HG03060 (cell line): ENCODE results near the gene CTNNA2.

ENCODE experiments used
- ATAC-seq: cut with Tn5 transposase; IDR thresholded peaks from one replicate; pipeline ENCODE4 v1.9.1; 2021; ENCODE audit warnings: low read depth, moderate number of reproducible peaks; ENCODE audit not compliant: unreplicated experiment

CTNNA2 gene

GRCh38 chr2:80300954-80301353 is 788.1 kb downstream of the CTNNA2 start:
- no peak for ATAC-seq

DNA sequence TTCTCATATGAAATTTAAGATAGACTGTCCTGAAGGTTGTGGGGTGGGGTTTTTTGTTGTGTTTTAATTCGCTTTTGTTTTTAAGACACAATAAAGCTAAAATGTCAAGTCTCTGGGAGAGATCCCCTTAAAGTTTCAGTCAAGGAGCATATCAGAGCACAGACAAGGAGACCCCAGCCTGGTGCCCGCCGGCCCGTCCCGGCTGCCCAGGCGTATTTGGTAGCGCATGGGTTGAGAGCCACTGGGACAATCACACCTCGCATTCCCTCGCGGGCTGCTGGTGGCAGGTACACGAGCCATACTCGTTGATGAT is 789.1 kb downstream of the CTNNA2 start:
- no peak for ATAC-seq

GRCh38 chr2:80302314-80303005 is 789.6 kb downstream of the CTNNA2 start:
- no peak for ATAC-seq

DNA sequence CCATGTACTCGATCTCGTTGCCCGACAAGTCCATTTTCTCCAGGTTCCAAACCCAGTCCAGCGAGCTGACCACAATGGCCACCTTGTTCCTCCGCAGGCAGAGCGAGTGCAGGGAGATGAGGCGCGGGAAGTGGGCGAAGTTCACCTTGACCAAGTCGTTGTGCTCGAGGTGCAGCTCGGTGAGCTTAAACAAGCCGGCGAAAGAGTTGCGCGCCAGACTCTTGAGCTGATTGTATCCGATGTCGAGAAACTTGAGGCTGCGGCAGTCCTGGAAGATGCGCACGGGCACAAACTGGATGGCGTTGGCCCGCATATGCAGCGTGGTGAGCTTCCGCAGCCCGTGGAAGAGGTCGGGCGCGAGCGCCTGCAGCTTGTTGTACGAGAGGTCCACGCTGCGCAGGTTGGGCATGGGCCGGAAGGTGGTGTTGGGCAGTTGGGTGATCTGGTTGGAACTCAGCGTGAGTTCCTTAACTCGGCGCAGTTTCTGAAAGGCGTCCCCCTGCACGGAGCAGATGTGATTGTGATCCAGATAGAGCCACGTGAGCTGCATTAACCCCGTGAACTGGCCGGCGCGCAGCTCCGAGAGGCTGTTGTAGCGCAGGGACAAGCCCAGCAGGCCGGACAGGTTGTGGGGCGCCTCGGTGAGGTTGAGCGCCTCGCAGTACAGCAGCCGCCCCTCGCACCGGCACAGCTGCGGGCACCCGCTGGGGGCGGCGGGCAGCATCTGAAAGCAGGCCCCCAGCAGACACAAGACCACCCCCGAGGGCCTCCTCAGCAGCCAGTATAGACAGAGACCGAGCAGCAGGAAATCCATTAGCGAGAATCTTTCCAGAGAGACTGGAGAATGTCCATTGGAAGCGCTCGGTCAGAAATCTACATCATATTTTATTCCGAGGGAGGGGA is 790.4 kb downstream of the CTNNA2 start:
- no peak for ATAC-seq

- ATAC-seq = no peak
Measured at GRCh38 chr2:80303909-80304837, 791.3 kb downstream of the CTNNA2 start, which contains the start of gene LRRTM1. TSS of gene LRRTM1 (minus strand) at chr2:80304752. CDS start at chr2:80303819, 933 bp downstream.

DNA sequence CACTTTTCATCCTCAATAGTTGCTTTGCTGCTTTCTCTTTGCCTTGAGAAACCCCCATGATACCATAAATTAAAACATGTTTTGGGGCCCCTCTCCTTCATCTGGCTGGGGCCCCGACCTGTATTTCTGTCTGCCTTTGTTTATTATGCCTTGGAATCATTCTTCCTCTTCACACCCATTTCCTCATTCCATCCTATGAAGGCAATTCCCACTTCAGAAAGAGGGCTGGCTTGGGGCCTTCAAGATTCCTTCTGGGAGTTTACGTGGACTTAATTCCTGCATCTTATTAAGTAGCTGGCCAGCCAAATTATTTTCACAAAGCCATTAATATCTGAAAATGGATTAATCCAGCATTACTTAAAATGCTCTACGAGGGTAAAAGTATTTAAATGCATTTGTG is 798.5 kb downstream of the CTNNA2 start:
- ATAC-seq = no peak

DNA sequence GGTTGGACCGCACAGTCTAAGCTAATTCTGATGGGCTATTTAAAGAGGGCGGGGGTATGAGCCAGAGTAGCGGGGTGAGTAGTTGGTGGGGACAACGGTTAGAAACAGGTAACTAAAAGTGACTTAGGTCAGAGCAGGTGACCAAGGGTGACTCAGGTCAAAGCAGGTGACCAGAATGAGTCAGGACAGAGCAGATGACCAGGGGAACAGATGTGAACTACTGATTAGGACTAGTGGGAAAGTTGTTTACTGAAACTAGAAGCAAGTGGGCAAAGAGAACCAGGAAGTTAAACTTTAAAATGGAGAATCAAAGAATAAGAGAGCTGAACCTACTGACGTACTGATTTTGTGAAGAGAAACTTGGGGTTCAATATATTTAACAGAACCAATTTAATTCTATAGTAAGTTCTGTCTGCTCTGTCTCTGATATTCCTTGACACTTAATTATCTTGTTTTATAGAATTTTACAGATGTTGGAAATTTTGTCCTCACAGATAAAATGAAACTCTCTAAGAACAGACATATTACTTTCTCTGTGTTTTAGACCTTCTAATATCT is 799.5 kb downstream of the CTNNA2 start:
- no peak for ATAC-seq

- ATAC-seq = no peak
Measured at GRCh38 chr2:80322311-80322920, 809.6 kb downstream of the CTNNA2 start.

DNA sequence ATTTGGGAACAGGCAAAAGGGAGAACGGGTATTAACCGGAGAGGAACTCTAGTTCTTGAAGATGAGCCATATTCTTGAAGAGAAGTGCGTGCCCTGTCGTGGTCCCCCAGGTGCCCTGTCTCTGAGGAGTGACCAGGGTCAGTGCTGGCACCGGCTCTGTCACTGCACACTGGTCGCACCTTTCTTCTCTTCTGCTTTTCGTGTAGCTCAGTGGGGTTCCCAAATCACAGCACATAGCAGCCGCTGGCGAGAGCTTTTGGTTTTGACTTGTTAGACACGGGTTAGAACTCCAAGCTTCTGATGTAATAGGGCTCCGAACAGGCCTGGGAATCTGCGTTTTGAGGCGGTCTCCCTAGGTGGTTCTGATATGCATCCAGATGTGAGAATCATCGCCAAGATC is 810.1 kb downstream of the CTNNA2 start:
- ATAC-seq = no peak

- no peak for ATAC-seq
Measured at GRCh38 chr2:80323610-80324009, 810.8 kb downstream of the CTNNA2 start.

- ATAC-seq = no peak
Measured at GRCh38 chr2:80324525-80324924, 811.7 kb downstream of the CTNNA2 start.

- ATAC-seq = no peak
Measured at GRCh38 chr2:80326214-80326613, 813.4 kb downstream of the CTNNA2 start.

GRCh38 chr2:80326861-80327260 is 814.0 kb downstream of the CTNNA2 start:
- ATAC-seq = no peak

GRCh38 chr2:80328159-80328571 is 815.3 kb downstream of the CTNNA2 start:
- ATAC-seq = no peak

DNA sequence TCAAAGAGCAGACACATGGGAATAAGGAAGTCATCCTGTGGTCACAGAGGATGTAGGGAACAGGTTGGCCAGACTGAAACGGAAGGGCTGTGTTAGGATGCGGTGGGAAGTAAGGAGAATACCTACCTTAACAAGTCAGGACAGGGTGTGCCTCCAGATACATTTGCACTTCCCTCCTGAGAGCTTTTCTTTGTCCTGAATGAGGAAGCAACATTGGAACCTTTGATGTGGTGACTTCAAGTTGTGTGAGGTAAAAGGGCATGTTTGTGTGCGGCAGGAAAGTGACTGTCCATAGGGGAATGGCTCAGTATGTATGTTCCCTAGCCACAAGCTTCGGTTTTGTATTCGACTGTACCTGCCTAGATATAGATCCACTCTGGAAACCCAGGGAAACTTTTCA is 816.6 kb downstream of the CTNNA2 start:
- no peak for ATAC-seq

DNA sequence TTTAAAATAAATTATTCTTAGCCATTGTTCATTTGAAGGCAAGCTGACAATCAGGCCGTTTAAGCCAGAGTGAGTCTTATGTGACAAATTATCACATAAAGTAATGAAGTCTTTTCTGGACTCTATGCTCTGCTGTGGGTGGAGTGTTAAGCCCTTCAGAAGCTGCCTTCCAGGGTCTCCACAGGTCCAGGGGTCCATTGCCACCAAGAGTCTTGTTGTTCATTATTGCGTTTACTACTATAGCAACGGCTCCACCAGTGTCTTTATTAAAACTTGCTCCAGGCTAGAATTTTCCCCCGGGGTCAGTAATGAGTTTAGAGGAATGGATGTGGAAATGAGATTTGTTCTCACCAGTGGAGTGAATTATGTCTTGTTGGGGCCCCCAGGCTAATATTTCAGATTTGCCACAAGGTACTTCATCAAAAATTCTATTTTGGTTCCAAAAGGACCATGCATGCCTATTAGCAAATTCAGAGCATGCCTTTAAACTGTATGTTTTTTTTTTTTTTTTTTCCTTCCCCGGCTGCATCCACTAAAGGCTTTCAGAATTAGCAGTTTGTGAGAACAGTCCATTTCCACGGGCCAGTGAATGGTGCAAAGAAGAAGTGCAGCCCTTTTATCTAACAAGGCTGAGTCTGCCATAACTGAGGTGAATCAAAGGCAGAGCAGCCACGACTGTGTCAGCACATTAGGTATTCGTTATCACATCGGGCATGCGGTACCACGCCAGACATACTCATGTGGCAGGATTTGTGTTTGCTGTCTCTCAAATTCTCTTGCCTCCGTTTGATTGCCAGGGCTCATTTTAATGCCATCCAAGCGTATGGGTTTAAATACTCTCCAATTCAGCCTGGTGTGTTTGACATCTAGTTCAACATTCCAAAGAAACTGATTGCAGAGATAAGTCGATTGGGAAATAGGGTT is 817.9 kb downstream of the CTNNA2 start:
- ATAC-seq = no peak

GRCh38 chr2:80333886-80334285 is 821.0 kb downstream of the CTNNA2 start:
- no peak for ATAC-seq

DNA sequence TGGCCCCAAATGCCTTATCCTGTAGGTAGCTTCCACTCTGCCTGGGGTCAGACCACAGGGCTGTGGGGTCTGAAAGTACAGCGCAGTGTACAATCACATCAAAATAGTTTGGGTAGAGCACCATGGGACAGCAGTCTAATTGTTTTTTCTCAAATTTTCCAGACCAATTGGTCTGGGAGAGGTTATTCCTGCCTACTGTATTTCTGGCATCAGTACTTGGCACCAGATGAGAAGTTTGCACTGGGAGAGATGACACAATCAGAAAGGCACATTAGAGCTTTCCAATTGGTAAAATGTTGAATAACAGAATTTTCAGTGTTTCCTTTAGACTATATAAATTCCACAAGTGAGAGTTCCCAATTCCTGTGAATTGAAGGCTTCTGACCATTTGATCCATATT is 822.6 kb downstream of the CTNNA2 start:
- no peak for ATAC-seq

GRCh38 chr2:80338794-80339193 is 825.9 kb downstream of the CTNNA2 start:
- ATAC-seq = no peak
